ENCODE data around the gene SYTL3.
"Not testable (repeated sequence)": the region's sequence is repeated elsewhere in the genome, so short reads cannot be mapped to it uniquely, and the experiment has no call there.

SYTL3 gene

DNA sequence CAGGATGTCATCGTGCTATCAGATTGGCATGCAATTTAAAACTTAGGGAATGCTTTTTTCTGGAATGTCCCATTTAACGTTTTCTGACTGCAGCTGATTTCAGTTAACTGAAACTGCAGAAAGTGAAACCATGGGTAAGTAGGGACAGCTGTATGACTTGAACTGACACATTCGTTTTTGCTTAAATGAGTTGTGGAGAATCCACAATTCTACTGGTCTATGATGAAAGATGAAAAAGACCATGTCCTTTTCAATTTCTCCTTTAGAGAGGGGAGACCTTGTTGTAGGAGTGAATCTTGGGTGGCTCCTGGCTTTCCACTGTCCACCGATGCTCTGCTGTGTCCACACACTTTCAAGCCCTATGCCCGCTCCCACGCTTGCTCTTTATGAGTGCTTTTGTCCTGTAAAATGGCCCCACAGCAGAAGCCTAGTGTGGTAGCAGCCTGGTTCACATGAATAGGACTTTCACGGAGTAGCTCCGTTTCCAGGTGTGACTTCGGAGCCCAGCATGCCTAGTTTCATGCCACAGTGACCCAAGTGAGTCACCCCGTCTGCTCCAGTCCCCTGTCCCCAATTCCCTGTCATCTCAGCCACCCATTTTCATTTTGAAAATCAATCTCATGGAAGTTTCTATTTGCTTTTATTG, 27.2 kb upstream of the SYTL3 start:
- no peak for DNase-seq

- DNase-seq: no peak
Observed at GRCh38 chr6:158624684-158625682, 24.9 kb upstream of the SYTL3 start.

- DNase-seq: no peak
Observed at GRCh38 chr6:158625881-158626305, 24.0 kb upstream of the SYTL3 start.

DNA sequence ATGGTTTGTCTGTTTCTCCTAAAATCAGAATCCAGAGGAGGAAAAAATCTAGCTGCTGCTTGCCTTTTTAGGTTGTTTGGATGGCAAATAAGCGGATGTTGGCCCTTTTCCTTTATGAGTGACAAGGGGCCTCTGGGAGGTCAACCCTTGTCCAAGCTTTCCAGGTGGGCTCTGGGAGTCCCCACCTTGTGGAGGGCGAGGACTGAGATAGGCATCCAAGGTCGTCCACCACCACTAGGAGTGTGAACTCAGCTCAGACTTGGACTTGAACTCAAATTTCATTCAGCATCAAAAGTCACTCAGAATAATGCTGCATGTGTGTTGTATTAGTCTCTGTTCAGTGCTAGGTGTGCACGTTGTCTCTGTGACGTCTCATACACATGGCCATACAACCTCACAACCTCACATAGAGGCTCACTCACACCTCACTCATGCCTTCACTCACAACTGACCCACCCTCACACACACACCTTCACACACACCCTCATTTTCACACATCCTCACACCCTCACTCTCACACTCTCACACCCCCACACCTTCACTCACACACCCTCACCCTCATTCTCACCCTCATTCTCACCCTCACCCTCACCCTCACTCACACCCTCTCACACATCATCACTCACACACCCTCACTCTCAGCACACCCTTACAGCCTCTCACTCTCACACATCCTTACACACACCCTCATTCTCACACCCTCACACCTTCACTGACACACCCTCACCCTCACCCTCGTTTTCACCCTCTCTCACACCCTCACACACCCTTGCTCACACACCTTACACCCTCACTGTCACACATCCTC, 23.3 kb upstream of the SYTL3 start:
- DNase-seq: no peak

DNA sequence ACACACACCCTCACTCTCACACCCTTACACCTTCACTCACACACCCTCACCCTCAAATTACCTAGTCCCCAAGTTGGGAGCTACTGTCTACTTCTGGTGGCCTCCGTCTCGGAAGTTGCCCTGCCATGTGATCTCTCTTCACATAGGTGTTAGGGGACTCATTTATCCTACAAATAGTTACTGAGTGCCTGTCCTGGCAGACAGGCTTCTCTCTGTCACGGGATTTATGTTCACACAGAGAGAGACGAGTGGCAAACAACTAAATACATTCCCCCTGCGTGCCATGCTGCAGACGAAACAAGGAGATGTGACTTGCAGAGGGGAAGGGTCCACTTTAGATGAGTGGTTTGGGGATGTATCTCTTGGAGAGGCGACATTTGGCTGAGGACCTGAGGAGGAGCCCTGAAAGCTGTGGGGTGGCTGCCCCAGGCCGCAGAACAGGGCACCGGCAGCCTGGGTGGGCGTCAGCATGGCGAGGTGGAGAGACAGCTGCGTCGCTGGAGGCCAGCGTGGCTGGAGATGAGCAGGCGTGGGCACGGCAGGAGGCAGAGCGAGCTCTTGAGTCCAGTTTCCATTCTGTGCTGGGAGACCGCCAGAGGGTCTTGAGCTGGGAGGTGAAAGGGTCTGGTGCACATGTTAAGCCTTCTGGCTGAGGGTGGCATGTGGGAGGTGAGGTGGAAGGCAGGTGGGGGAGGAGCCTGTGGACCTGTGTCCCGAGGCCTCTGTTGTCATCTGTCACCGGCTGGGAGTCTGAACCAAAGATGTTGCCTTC, 22.5 kb upstream of the SYTL3 start:
- DNase-seq: no peak

DNA sequence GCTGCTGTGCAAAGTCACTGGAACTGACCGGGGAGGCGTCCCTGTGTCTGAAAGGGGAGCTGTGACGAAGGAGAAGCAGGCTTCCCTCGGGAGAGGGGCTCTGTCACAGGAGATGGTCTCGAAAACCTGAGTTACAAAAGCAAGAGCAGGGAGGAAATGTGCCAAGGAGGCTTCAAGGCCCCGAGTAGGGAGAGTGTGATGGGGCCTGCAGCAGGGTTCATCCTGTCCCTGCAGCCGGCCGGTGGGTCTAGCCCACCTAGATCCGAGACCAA, 22.0 kb upstream of the SYTL3 start:
- no peak for DNase-seq

GRCh38 chr6:158628542-158628941, 21.3 kb upstream of the SYTL3 start:
- DNase-seq: no peak

- no peak for DNase-seq
Observed at GRCh38 chr6:158629367-158630221, 20.3 kb upstream of the SYTL3 start.

GRCh38 chr6:158630938-158631616, 18.8 kb upstream of the SYTL3 start:
- DNase-seq: no peak

GRCh38 chr6:158631678-158632537, 17.9 kb upstream of the SYTL3 start:
- no peak for DNase-seq

GRCh38 chr6:158632538-158633119, 17.2 kb upstream of the SYTL3 start:
- not testable (repeated sequence) for DNase-seq

DNA sequence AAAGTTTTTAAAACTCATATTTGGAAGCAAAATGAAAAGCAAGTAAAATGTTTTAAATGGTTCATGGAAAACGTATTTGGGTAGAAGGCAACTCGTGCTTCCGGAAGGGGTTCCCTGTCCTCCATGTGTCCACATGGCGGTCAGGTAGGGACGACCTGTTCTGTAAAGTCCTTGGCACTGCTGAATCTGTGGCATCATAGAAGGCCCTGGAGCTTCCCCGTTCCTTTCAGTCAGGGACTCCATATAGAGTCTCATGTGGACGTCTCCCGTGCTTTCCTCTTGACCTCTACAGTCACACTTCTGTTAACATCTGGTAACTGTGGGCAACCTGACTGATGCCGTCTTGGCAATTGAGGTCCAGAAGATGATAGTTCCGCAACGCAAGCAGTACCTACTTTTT, 16.7 kb upstream of the SYTL3 start:
- no peak for DNase-seq

DNA sequence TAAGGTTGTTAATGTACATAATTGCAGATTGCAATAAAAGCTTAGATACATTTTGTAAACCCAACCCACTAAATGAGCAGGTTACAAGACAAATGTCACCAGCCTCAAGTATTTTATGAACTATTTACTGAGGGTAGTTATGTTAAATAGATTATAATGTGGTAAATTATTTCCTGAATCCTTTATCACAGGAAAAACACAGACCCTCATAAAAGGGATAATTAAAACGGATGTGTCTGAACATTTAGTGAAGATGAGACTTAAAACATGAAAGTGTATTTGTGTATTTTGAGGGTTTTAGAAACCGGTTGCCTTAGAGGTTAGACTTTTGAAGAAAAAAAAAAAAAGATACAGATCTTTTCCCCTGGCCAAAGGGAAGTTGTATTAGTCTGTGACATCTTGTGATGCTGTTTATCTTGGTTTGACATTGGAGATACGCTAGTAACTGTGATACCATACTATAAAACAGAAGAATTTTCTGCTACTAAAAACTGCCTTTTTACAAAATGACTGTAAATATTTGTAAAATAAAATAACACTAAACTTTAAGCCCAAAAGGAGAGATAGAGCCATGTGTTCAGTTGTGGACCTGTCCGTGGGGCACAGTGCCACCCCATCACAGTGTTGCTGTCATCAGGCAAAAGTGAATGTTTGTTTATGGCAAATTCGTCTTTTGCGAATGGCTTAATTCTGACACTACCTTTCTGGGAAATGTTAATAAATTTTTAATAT, 15.0 kb upstream of the SYTL3 start:
- DNase-seq: no peak

- no peak for DNase-seq
Observed at GRCh38 chr6:158635427-158636073, 14.3 kb upstream of the SYTL3 start.

GRCh38 chr6:158636778-158637177, 13.1 kb upstream of the SYTL3 start:
- no peak for DNase-seq

GRCh38 chr6:158638324-158638854, 11.5 kb upstream of the SYTL3 start:
- no peak for DNase-seq

DNA sequence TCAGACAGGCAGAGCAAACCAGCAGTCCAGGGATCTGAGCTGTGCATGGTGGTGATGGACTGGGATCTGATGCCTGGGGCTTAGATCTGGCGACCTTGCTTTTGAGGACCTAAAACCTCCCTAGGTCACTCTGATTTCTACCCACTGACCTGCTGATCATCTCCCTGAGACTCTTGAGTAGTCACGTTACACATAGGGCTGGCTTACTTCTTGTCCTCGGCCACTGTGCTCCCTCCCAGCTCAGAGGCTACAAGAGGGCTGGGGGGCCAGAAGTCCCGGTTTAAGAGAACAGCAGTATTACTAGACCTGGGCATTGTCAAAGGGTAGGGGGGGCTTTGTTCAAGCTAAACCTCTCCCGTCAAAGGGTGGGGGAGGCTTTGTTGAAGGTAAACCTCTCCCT, 10.8 kb upstream of the SYTL3 start:
- no peak for DNase-seq

DNA sequence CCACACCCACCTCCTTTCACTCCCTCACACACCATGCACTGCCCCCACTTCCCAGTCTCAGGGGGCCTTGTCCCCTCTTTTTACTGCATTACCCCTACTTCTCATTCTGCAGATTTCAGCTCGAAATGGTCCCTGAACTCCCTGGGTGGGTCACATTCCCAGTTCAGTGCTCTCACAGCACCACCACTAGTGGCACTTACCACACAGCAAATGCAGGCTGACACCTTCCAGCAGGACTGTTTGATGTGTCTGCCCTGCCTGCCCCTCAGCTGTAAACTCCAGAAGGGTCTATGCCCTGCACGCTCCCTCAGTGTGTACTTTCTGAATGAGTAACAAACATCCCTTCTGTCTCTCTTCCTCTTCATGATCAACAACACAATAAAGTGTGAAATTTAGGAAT, 9.3 kb upstream of the SYTL3 start:
- DNase-seq: no peak

Measured in NCI-H510A (cell line).